Measurements from ENCODE around the gene STXBP5L.
"Not testable (repeated sequence)": the region's sequence is repeated elsewhere in the genome, so short reads cannot be mapped to it uniquely, and the experiment has no call there.

STXBP5L gene

DNA sequence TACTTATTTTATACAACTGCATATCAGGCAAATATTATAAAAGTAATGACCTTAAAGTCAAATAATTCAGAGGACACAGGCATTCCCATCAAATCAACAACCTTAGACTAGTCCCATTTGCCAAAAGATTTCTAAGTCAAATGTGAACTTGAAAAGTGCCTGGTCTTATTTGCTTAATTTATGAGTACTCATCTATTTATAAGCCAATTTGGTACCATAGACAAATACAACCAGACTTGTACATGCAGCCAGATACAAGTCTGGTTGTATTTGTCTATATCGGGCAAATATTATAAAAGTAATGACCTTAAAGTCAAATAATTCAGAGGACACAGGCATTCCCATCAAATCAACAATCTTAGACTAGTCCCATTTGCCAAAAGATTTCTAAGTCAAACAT lies 322.2 kb downstream of the STXBP5L start:
- not testable (repeated sequence) for DNase-seq (ENCODE audit: low spot score)

- DNase-seq (ENCODE audit: low spot score) = no peak
These were observed 323.9 kb downstream of the STXBP5L start for GRCh38 chr3:121231872-121232271.

DNA sequence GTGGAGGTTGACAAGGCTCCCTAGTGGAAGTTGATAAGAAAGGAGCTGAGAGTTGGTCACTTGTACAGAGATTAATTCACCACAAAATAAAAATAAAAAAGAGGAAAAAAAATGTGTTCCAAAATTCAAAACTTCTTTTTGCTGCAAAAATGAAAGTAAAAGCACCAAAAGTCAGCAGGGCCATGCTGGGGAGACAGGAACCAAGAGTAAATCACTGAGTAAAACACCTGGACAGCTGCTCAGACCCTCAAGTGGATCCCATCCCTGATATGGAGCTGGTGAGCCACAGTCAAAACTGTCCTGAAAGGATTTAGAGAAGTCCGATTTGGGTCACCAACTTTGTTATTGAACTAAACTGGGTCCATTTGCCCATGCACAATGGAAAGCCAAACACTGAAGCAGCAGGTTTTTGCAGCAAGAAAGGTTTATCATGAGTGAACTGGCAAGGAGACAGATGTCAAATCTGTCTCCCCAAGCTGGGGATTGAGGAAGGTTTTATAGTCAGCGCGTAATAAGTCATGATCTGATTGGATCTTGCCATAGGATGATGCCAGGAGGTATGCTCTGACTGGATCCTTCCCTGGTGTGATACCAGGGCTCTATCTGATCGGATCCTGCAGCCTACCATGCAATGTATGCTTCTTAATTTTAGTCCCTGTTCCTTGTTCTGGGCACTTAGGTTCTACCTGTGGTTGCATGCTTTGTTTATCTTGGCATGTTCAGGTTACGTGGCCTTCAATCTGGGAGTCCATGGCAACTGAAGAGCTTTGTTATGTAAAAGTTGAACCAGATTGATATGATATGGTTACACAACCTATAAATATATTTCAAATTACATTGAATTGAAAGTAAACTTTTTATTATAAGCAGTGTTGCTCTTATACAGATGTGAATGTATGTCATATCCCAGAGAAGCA lies 324.6 kb downstream of the STXBP5L start:
- no peak for DNase-seq (ENCODE audit: low spot score)

DNA sequence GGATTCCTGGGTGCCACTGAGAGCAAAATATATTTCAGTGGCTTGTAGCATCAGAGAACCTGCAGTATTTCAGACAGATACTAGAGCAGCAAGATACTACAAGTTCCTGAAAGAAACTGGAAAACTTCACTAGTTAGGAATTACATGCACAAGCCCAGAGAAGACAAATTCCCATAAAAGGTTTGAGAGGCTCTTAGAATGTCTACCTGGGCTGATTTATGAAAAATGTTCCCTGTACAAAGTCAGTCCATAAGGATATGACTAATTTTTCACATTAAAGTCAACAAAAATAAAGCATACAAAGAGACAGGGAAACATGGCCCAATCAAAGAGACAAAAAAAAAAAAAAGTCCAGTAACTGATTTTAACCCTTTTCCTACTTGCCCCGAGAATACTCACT lies 335.2 kb downstream of the STXBP5L start:
- no peak for DNase-seq (ENCODE audit: low spot score)

- no peak for DNase-seq (ENCODE audit: low spot score)
These were observed 344.7 kb downstream of the STXBP5L start for GRCh38 chr3:121252676-121253075.

GRCh38 chr3:121269389-121269788 lies 361.4 kb downstream of the STXBP5L start:
- peak; percentile 36 for DNase-seq (ENCODE audit: low spot score)

DNA sequence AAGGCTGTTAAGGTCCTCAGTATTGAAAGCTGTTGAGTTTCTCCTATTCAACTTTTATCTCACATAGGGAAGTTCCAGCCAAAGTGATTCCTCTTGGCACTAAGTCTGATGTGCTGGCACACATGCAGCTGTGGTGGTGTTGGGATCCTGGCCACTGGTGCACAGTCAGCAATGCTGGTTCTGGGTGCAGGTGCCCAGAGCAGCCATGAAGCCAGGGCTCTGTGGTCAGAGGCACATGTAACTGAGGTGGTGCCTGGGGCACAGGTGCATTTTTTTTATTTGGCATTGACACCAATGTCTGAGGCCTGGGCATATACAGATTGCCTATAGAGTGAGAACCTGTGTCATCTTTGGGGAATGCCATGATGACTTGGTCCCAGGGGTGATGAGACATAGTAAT lies 366.4 kb downstream of the STXBP5L start:
- DNase-seq (ENCODE audit: low spot score) = no peak

- DNase-seq (ENCODE audit: low spot score) = no peak
These were observed 387.4 kb downstream of the STXBP5L start for GRCh38 chr3:121295452-121295851.

DNA sequence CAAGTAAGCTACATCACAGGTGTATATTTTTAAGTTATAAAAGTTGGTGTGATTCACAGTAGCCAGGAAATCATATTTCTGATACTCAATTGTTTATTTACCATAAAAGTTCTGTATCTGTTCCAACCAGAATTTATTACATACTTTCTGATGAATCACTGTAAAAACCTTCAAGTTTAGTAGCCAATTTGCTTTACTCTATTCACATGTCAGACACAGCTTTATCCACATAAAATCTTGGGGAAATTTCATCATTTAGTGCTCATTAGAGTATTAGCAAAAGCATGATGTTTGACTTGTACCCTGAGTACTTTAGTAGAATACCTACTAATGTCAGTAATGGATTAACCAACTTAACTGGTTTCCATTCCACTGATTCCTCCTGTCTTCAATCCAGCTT lies 388.0 kb downstream of the STXBP5L start:
- DNase-seq (ENCODE audit: low spot score) = no peak

GRCh38 chr3:121324320-121324719 lies 416.3 kb downstream of the STXBP5L start:
- no peak for DNase-seq (ENCODE audit: low spot score)

- peak; percentile 18 for DNase-seq (ENCODE audit: low spot score)
These were observed 422.1 kb downstream of the STXBP5L start for GRCh38 chr3:121330118-121330517.

- peak; percentile 4 for DNase-seq (ENCODE audit: low spot score)
These were observed 422.6 kb downstream of the STXBP5L start for GRCh38 chr3:121330634-121331033.

GRCh38 chr3:121355960-121356359 lies 448.0 kb downstream of the STXBP5L start:
- DNase-seq (ENCODE audit: low spot score) = not testable (repeated sequence)

- no peak for DNase-seq (ENCODE audit: low spot score)
These were observed 454.2 kb downstream of the STXBP5L start for GRCh38 chr3:121362035-121362734.

GRCh38 chr3:121388308-121388707 lies 480.3 kb downstream of the STXBP5L start:
- not testable (repeated sequence) for DNase-seq (ENCODE audit: low spot score)

DNA sequence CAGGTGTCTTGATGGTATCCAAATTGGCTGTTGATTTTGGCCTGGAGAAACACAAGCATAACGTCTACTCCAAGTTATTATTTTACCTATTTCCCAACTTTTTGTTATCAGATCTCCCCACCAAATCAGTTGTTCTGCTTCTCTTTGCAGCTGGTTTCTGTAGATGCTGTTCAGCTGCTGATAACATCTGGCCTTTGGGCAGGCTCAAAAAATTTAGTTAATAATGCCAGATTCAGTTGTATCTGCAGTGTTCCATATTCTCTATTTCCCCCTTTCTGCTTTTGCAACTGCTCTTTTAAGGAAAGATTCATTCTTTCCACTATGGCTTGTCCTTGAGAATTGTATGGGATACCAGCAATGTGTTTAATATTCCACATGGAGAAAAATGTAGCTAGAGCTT lies 488.0 kb downstream of the STXBP5L start:
- DNase-seq (ENCODE audit: low spot score) = not testable (repeated sequence)

DNA sequence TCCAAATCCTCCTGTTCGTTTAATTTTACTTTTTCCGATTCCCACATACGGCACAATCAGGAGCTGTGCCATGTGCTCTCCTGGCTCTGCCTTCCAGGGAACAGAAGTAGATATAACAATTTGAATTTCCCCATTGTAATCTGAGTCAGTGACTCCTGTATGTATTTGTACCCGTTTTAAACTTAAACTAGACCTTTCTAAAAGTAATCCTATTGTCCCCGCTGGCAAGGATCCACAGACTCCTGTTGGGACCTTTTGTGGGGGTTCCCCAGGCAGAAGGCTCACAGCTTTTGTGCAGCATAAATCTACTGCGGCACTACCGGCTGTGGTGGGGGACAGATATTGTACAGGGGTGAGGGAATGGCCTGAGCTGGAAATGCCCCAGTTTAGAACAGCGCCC lies 490.0 kb downstream of the STXBP5L start:
- DNase-seq (ENCODE audit: low spot score) = not testable (repeated sequence)

DNA sequence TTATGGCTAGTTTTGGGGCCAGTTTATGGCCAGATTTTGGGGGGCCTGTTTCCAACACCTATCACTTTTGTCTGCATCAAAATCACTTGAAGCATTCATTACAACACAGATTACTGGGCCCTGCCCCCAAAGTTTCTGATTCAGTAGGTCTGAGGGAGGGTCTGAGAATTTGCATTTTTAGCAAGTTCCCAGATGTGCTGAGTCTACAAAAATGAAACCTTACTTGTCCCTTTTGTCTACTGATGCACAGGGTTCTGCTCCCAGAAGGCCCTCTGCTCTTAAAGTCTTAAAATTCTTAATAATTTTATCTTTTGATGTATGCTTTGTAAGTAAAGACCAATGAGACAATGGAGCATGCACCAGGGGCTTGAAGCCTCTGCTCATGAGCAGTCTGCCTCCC lies 491.8 kb downstream of the STXBP5L start:
- DNase-seq (ENCODE audit: low spot score) = no peak

GRCh38 chr3:121405631-121406030 lies 497.6 kb downstream of the STXBP5L start:
- no peak for DNase-seq (ENCODE audit: low spot score)

- DNase-seq (ENCODE audit: low spot score) = no peak
These were observed 503.5 kb downstream of the STXBP5L start for GRCh38 chr3:121411523-121411922.

GRCh38 chr3:121414924-121415323 lies 506.9 kb downstream of the STXBP5L start:
- no peak for DNase-seq (ENCODE audit: low spot score)

DNA sequence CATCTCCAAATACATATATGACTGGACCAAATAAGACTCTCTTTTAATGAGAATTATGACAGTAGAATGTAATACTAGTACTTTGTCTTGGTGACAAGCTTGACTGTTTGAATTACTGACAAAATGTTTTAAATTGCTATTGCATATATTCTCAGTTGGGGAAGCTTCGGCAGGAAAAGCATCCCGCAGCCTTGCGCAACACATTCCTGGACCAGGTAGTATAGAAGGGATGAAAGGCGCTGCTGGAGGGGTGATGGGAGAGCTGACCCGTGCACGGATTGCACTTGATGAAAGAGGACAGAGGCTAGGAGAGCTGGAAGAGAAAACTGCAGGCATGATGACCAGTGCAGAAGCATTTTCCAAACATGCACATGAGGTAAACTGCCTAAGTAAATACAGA lies 510.2 kb downstream of the STXBP5L start:
- DNase-seq (ENCODE audit: low spot score) = no peak

GRCh38 chr3:121424549-121424948 lies 516.5 kb downstream of the STXBP5L start:
- DNase-seq (ENCODE audit: low spot score) = no peak
